ENCODE data around the gene TMCC3. TPM values are rescaled to one million over a fixed set of nuclear protein-coding genes. Genes with fewer than 3 reads are reported as not detected.

TMCC3 gene
- total and polyA plus RNA-seq, 2 of the 13 experiments (the other 11 are each of a cell fraction or from before 2014, with no cell fraction given): not detected

- TF ChIP-seq ZNF33B (CRISPR knock-in tag; IDR thresholded peaks at IDR 0.05) (no peak), ZNF207 (IDR thresholded peaks at IDR 0.05; ENCODE audit: borderline replicate concordance) (no peak), ZNF512B (CRISPR knock-in tag; IDR thresholded peaks at IDR 0.05; ENCODE audit: borderline replicate concordance) (no peak), ZNF232 (CRISPR knock-in tag; IDR thresholded peaks at IDR 0.05; ENCODE audit: borderline replicate concordance) (no peak), BATF2 (CRISPR knock-in tag; IDR thresholded peaks at IDR 0.05) (no peak), ZBTB39 (CRISPR knock-in tag; IDR thresholded peaks at IDR 0.05) (no peak), POLR2AphosphoS2 (IDR thresholded peaks at IDR 0.05; ENCODE audit: low read depth, low read length) (no peak), ZNF792 (CRISPR knock-in tag; IDR thresholded peaks at IDR 0.05) (no peak), ZNF746 (CRISPR knock-in tag; IDR thresholded peaks at IDR 0.05) (no peak), GLMP (CRISPR knock-in tag; IDR thresholded peaks at IDR 0.05; ENCODE audit: borderline replicate concordance) (no peak), CENPT (CRISPR knock-in tag; IDR thresholded peaks at IDR 0.05; ENCODE audit: low read depth) (no peak)
These were observed 67.8 kb downstream of the TMCC3 start (continued) for GRCh38 chr12:94582591-94582990.
